K562 (cell line): ENCODE results near the gene NKG7. TPM values are rescaled to one million over a fixed set of nuclear protein-coding genes. Genes with fewer than 3 reads are reported as not detected.

Source experiments
- BMI1 ChIP-seq: fragments of 150-350 bp; IDR thresholded peaks from 2 replicates; pipeline ENCODE4 v1.6.1; 2014; ENCODE audit warnings: low read length
- CREM ChIP-seq: IDR thresholded peaks from 2 replicates; pipeline ENCODE4 v1.6.1; 2014; ENCODE audit warnings: antibody characterized with exemption, low read depth
- ETV1 ChIP-seq: fragments of 450-650 bp; conservative IDR thresholded peaks from 2 replicates; pipeline ENCODE4 v1.6.1; 2016; ENCODE audit warnings: missing genetic modification characterization, control low read depth, low read depth, missing compliant biosample characterization
- FOS ChIP-seq: IDR thresholded peaks from 3 replicates; pipeline ENCODE4 v1.6.1; 2011; ENCODE audit not compliant: insufficient read length; ENCODE audit errors: extremely low read depth
- FUS ChIP-seq: fragments of 200-400 bp; formaldehyde crosslinking; optimal IDR thresholded peaks from 2 replicates; pipeline ENCODE3; 2017; ENCODE audit warnings: low read depth, low read length
- MAFK ChIP-seq: IDR thresholded peaks from 2 replicates; pipeline ENCODE4 v1.6.1; 2011; ENCODE audit warnings: low read length, improper control_type of control experiment
- NCOA1 ChIP-seq: fragments of 450-650 bp; IDR thresholded peaks from 2 replicates; pipeline ENCODE4 v1.6.1; 2016; ENCODE audit warnings: low read depth
- NCOR1 ChIP-seq: fragments of 450-650 bp; IDR thresholded peaks from 2 replicates; pipeline ENCODE4 v1.6.1; 2016; ENCODE audit warnings: mild to moderate bottlenecking, moderate library complexity
- PHF20 ChIP-seq: fragments of 450-650 bp; IDR thresholded peaks from 2 replicates; pipeline ENCODE4 v1.6.1; 2018; ENCODE audit not compliant: partially characterized antibody
- PHTF2 ChIP-seq: fragments of 250-450 bp; sonication (Bioruptor Pico); IDR thresholded peaks from 2 replicates; pipeline ENCODE4 v1.5.0; 2021; ENCODE audit warnings: mild to moderate bottlenecking
- PRMT5 ChIP-seq: sonication (generic); formaldehyde crosslinking; IDR thresholded peaks from 2 replicates; pipeline ENCODE4 v1.5.0; 2020; ENCODE audit warnings: missing genetic modification reagents
- RBBP5 ChIP-seq: fragments of 200-600 bp; sonication (generic); IDR thresholded peaks from 2 replicates; pipeline ENCODE4 v1.6.1; 2012; ENCODE audit warnings: borderline replicate concordance, mild to moderate bottlenecking, low read length, control low read depth, inconsistent platforms; ENCODE audit not compliant: insufficient read depth, poor library complexity, severe bottlenecking
- RNF2 ChIP-seq: sonication (generic); IDR thresholded peaks from 2 replicates; pipeline ENCODE4 v1.6.1; 2016
- SMARCC2 ChIP-seq: fragments of 450-650 bp; IDR thresholded peaks from 2 replicates; pipeline ENCODE4 v1.6.1; 2017; ENCODE audit warnings: antibody characterized with exemption, moderate library complexity, mild to moderate bottlenecking, low read depth
- SMARCE1 ChIP-seq: fragments of 450-650 bp; IDR thresholded peaks from 2 replicates; pipeline ENCODE4 v1.7.1; 2016; ENCODE audit warnings: mild to moderate bottlenecking
- TCFL5 ChIP-seq: fragments of 250-450 bp; sonication (Bioruptor Pico); conservative IDR thresholded peaks from 2 replicates; pipeline ENCODE4 v1.6.1; 2021; ENCODE audit warnings: mild to moderate bottlenecking, moderate library complexity, matching md5 sums
- YBX1 ChIP-seq: fragments of 450-650 bp; IDR thresholded peaks from 2 replicates; pipeline ENCODE4 v1.7.1; 2016; ENCODE audit warnings: mild to moderate bottlenecking
- ZBTB8A ChIP-seq: fragments of 450-650 bp; IDR thresholded peaks from 2 replicates; pipeline ENCODE4 v1.6.1; 2018; ENCODE audit warnings: mild to moderate bottlenecking, moderate library complexity; ENCODE audit not compliant: partially characterized antibody
- ZNF140 ChIP-seq: fragments of 250-450 bp; sonication (Bioruptor Pico); IDR thresholded peaks from 2 replicates; pipeline ENCODE4 v1.8.0; 2021; ENCODE audit warnings: moderate library complexity, mild to moderate bottlenecking, inconsistent platforms
- ZNF311 ChIP-seq: fragments of 250-450 bp; sonication (Bioruptor Pico); IDR thresholded peaks from 2 replicates; pipeline ENCODE4 v1.4.0; 2020; ENCODE audit warnings: mild to moderate bottlenecking, moderate library complexity
- ZNF408 ChIP-seq: fragments of 250-450 bp; sonication (Bioruptor Pico); IDR thresholded peaks from 2 replicates; pipeline ENCODE4 v1.4.0; 2020; ENCODE audit warnings: low read depth, mild to moderate bottlenecking, moderate library complexity
- ZNF586 ChIP-seq: fragments of 450-650 bp; formaldehyde crosslinking; conservative IDR thresholded peaks from 2 replicates; pipeline ENCODE4 v1.4.0; 2020; ENCODE audit warnings: mild to moderate bottlenecking, moderate library complexity
- polyA plus RNA-seq, 8 experiments: library from polyadenylated mRNA; depleted of rRNA in 4 of 8; stranded (reverse) in 5 of 8; unstranded in 3 of 8; fragments of >200 nt; fragmentation: Nextera tagmentation in 2 of 8; fragmentation: Illumina TruSeq in 1 of 8; extraction: Ambion mirVana in 2 of 8; extraction: Trizol in 1 of 8; gene quantifications; 2 replicates each; pipeline versions ENCODE4 v1.2.1 to v1.2.3, GENCODE V29; 2011 to 2014; ENCODE audit warnings: inconsistent platforms in 1 of 8, missing spikeins in 1 of 8
- total RNA-seq, 7 experiments: library from RNA; depleted of rRNA in 6 of 7; stranded (reverse); fragments of >200 nt in 6 of 7; fragmentation: Illumina TruSeq in 2 of 7; extraction: Trizol in 2 of 7; gene quantifications; 2 replicates each; pipeline versions ENCODE4 v1.2.1 to v1.2.3, GENCODE V29; 2011 to 2021; ENCODE audit warnings: low replicate concordance in 1 of 7
- TF ChIP-seq, protein P1 (sequence below): fragments of 200-400 bp; formaldehyde crosslinking; IDR thresholded peaks from 2 replicates; pipeline ENCODE4 v1.6.1; 2017; ENCODE audit warnings: mild to moderate bottlenecking, low read depth, low read length, moderate library complexity
- TF ChIP-seq, protein P2 (sequence below): fragments of 250-450 bp; sonication (Bioruptor Pico); IDR thresholded peaks from 2 replicates; pipeline ENCODE4 v1.8.0; 2022; ENCODE audit warnings: inconsistent platforms, mild to moderate bottlenecking, moderate library complexity, borderline replicate concordance
- TF ChIP-seq, protein P3 (sequence below): fragments of 250-450 bp; sonication (Bioruptor Pico); IDR thresholded peaks from 2 replicates; pipeline ENCODE4 v1.5.0; 2021; ENCODE audit warnings: mild to moderate bottlenecking, borderline replicate concordance

Gene NKG7
- total and polyA plus RNA-seq, 9 of the 15 experiments (the other 6 are each of a cell fraction or from before 2014, with no cell fraction given) = 0.30 to 0.70 (median 0.51) TPM; not detected in 2

DNA sequence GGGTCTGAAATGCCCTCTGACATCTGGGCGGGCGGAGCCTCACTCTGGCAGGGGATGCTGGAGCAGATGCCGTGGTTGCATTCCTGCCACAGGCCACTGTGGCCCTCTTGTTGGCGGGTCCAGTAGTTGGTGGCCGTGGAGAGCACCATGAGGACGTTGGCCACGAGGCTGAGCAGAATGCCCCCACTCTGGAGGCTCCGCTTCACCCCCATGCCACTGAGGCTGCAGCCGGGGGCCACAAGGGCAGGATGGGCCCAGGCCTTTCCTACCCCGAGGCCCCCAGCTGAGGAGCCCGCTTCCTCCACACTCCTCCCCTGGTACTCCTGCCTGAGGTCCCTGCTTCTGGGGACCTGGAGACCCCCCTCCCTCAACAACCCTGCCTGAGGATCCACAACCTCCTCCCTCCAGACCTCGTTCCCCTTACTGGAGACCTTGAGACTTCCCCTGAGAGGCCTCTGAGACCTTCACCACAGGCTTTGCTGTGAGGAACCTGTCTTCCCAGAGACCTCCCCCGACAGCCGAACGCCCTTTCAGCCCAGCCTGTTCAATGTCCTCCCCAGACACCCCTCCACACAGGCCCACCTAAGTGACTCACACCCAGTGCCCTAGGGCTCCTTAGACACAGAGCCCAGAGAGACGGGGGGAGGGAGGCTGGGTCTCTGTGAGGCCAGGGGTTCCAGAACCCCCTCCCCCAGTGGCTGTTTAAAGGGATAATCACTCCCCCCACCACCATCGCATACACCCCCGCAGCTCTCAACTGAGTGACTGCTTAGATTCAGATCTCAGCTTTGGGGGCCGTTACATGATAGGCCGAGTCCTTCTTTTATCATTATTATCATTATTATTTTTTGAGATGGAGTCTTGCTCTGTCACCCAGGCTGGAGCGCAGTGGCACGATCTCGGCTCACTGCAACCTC lies 3.8 kb downstream of the NKG7 start, which contains the start of gene CLDND2 (continued):
- TF ChIP-seq, protein P1, sequence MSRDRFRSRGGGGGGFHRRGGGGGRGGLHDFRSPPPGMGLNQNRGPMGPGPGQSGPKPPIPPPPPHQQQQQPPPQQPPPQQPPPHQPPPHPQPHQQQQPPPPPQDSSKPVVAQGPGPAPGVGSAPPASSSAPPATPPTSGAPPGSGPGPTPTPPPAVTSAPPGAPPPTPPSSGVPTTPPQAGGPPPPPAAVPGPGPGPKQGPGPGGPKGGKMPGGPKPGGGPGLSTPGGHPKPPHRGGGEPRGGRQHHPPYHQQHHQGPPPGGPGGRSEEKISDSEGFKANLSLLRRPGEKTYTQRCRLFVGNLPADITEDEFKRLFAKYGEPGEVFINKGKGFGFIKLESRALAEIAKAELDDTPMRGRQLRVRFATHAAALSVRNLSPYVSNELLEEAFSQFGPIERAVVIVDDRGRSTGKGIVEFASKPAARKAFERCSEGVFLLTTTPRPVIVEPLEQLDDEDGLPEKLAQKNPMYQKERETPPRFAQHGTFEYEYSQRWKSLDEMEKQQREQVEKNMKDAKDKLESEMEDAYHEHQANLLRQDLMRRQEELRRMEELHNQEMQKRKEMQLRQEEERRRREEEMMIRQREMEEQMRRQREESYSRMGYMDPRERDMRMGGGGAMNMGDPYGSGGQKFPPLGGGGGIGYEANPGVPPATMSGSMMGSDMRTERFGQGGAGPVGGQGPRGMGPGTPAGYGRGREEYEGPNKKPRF = no peak
- no peak for TF ChIP-seq NCOR1
- 0 out of 2 replicates have a peak, but pooled peaks have one; percentile 39 for TF ChIP-seq SMARCE1
- TF ChIP-seq SMARCC2 = no peak
- TF ChIP-seq PHTF2 (CRISPR knock-in tag) = no peak
- TF ChIP-seq, protein P2, sequence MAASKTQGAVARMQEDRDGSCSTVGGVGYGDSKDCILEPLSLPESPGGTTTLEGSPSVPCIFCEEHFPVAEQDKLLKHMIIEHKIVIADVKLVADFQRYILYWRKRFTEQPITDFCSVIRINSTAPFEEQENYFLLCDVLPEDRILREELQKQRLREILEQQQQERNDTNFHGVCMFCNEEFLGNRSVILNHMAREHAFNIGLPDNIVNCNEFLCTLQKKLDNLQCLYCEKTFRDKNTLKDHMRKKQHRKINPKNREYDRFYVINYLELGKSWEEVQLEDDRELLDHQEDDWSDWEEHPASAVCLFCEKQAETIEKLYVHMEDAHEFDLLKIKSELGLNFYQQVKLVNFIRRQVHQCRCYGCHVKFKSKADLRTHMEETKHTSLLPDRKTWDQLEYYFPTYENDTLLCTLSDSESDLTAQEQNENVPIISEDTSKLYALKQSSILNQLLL (CRISPR knock-in tag) = no peak
- TF ChIP-seq, protein P3, sequence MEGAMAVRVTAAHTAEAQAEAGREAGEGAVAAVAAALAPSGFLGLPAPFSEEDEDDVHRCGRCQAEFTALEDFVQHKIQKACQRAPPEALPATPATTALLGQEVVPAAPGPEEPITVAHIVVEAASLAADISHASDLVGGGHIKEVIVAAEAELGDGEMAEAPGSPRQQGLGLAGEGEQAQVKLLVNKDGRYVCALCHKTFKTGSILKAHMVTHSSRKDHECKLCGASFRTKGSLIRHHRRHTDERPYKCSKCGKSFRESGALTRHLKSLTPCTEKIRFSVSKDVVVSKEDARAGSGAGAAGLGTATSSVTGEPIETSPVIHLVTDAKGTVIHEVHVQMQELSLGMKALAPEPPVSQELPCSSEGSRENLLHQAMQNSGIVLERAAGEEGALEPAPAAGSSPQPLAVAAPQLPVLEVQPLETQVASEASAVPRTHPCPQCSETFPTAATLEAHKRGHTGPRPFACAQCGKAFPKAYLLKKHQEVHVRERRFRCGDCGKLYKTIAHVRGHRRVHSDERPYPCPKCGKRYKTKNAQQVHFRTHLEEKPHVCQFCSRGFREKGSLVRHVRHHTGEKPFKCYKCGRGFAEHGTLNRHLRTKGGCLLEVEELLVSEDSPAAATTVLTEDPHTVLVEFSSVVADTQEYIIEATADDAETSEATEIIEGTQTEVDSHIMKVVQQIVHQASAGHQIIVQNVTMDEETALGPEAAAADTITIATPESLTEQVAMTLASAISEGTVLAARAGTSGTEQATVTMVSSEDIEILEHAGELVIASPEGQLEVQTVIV (CRISPR knock-in tag) = no peak
- no peak for TF ChIP-seq RBBP5
- TF ChIP-seq YBX1 = no peak
- no peak for TF ChIP-seq ZNF586
- no peak for TF ChIP-seq MAFK
- no peak for TF ChIP-seq FUS
- TF ChIP-seq CREM = no peak
- no peak for TF ChIP-seq PHF20
- TF ChIP-seq ZNF408 = no peak
- no peak for TF ChIP-seq NCOA1
- no peak for TF ChIP-seq PRMT5 (CRISPR knock-in tag)
- TF ChIP-seq RNF2 = no peak
- TF ChIP-seq ZNF140 (CRISPR knock-in tag) = no peak
- no peak for TF ChIP-seq ZNF311 (CRISPR knock-in tag)
- TF ChIP-seq ETV1 (tag) = no peak
- no peak for TF ChIP-seq ZBTB8A
- no peak for TF ChIP-seq FOS
- no peak for TF ChIP-seq TCFL5 (CRISPR knock-in tag)
- no peak for TF ChIP-seq BMI1
